Epidermal melanocyte (primary cell): ENCODE measurements around the gene ZSCAN21.
A peak's percentile ranks its signal among the peaks of the same experiment; 100 is the strongest.

ENCODE experiments used
- DNase-seq: peaks from one replicate; pipeline ENCODE4 v3.0.0; 2011; ENCODE audit warnings: low spot score; ENCODE audit not compliant: insufficient read length

Gene ZSCAN21

GRCh38 chr7:100027197-100027596, 22.4 kb upstream of the ZSCAN21 start:
- DNase-seq: peak; percentile 2

DNA sequence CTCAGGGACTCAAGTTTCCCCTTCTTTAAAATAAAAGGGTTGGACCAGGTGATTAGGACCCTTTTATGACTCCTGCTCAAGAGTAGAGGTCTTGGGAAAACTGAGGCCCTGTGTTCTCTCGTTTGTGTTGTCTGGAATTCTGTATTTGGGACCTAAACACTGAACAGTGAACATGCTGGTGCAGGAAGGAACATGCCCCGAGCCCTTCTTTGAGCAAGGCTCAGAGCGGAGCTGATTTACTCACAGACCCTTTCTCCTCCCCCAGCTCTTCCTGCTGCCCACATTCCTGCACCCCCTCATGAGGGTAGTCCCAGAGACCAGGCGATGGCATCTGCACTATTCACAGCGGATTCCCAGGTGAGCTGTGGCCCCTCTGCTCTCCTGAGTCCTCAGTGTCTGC, 20.0 kb upstream of the ZSCAN21 start:
- DNase-seq: no peak

DNA sequence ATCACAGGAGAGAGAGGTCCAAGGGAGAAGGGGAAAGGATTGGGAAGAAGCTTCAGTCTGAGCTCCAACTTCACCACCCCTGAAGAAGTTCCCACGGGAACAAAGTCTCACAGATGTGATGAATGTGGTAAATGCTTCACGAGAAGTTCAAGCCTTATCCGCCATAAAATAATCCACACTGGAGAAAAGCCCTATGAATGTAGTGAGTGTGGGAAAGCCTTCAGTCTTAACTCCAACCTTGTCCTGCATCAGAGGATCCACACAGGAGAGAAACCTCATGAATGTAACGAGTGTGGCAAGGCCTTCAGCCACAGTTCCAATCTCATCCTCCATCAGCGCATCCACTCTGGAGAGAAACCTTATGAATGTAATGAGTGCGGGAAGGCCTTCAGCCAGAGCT, 16.0 kb upstream of the ZSCAN21 start:
- no peak for DNase-seq

GRCh38 chr7:100034871-100035510, 14.6 kb upstream of the ZSCAN21 start:
- peak; percentile 24 for DNase-seq

DNA sequence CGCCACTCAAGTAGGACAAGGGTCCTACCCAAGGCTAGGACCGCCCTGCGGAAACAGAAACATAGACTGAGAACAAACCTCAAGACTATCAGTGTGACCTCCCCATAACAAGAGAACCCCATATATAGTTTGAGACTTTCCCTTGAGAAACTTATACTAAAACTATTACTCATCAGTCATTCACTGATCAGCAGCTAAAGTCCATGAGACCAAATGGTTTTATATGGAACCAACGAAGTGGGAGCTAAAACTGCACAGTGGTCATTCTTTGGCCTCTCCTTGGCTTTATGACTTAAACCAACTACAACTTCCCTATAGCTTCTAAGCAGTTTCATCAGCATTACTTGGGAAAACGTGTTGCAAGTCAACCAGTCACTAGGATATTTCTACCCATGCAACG, 13.7 kb upstream of the ZSCAN21 start:
- peak; percentile 5 for DNase-seq

- no peak for DNase-seq
These were observed 11.2 kb upstream of the ZSCAN21 start for GRCh38 chr7:100038326-100038725.

- DNase-seq: no peak
These were observed 9.0 kb upstream of the ZSCAN21 start for GRCh38 chr7:100040575-100040974.

DNA sequence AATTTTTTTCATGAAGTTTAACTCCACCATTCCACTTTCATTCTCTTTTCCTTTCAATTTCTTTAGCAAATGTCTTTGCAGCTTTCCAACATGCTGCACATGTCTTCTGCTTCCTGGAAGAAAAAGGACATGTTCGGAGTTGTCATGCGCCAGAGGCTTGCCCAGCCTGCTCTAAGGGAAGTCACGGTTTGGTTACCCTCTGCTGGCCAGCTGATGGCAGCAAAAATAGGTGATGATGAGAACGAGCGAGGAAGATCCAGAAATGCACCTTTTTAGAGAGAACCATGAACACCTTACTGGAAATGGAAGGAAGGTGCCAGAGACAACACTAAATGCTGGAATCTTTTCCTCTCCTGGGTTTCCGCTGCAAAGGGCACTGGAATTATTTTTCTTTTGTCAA, 4.9 kb upstream of the ZSCAN21 start:
- DNase-seq: no peak

DNA sequence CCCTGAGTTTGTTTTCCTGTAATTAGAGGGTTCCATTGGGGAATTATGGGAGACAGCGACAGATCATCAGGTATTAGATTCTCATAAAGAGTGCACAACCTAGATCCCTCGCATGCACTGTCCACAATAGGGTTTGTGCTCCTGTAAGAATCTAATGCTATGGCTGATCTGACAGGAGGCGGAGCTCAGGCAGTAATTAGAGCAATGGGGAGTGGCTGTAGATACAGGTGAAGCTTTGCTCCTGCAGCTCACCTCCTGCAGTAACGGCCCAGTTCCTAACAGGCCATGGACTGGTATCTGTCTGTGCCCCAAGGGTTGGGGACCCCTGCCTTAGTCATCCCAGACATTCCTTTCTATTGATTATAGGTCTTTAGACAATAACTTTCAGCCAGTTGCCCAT, 894 bp upstream of the ZSCAN21 start:
- DNase-seq: no peak

DNA sequence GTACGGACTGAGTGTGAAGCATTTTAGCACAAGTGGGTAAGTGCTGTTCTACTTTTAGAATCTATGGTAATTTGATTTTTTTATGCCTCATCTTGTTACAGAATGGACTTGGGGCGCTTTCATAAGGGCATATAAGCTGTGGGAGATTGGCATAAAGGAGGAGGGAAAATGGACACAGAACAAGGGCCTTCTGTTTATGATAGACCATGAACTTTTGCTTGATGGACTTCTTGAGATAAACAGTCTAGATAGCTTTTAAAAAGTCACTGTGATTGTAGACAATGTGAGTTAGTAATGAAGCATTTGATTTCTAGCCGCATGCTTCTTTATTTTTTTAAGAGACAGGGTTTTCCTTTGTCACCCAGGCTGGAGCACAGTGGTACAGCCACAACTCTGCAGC, 2.0 kb downstream of the ZSCAN21 start:
- peak; percentile 71 for DNase-seq

GRCh38 chr7:100053215-100053614, 3.6 kb downstream of the ZSCAN21 start:
- DNase-seq: no peak

- no peak for DNase-seq
These were observed 7.4 kb downstream of the ZSCAN21 start for GRCh38 chr7:100057006-100057405.

- no peak for DNase-seq
These were observed 9.7 kb downstream of the ZSCAN21 start for GRCh38 chr7:100059251-100059739.

GRCh38 chr7:100061518-100062193, 12.1 kb downstream of the ZSCAN21 start:
- DNase-seq: no peak

- DNase-seq: no peak
These were observed 13.8 kb downstream of the ZSCAN21 start for GRCh38 chr7:100063376-100063775.

DNA sequence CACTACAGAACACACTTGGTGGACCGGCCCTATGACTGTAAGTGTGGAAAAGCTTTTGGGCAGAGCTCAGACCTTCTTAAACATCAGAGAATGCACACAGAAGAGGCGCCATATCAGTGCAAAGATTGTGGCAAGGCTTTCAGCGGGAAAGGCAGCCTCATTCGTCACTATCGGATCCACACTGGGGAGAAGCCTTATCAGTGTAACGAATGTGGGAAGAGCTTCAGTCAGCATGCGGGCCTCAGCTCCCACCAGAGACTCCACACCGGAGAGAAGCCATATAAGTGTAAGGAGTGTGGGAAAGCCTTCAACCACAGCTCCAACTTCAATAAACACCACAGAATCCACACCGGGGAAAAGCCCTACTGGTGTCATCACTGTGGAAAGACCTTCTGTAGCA, 14.6 kb downstream of the ZSCAN21 start:
- no peak for DNase-seq

- no peak for DNase-seq
These were observed 16.0 kb downstream of the ZSCAN21 start for GRCh38 chr7:100065452-100066186.

GRCh38 chr7:100066953-100067352, 17.4 kb downstream of the ZSCAN21 start:
- no peak for DNase-seq

DNA sequence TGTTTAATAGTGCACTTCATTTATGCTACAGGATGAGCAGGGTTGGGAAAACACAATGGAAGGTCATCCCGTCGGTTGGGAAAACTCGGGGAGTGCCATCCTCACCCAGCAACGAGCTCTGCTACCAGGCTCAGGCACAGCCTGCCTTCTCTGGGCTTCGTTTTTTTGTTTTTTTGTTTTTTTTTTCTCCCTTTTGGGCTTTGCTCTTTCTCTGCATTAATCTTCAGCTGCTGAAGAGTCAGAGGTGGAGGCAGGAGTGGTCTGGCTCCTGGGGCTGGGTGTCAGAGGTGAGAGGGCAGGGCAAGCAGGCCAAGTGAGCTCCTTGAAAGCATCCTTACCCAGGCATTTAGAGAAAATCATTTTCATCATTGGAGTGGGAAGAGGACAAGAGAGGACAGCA, 20.4 kb downstream of the ZSCAN21 start:
- DNase-seq: no peak

DNA sequence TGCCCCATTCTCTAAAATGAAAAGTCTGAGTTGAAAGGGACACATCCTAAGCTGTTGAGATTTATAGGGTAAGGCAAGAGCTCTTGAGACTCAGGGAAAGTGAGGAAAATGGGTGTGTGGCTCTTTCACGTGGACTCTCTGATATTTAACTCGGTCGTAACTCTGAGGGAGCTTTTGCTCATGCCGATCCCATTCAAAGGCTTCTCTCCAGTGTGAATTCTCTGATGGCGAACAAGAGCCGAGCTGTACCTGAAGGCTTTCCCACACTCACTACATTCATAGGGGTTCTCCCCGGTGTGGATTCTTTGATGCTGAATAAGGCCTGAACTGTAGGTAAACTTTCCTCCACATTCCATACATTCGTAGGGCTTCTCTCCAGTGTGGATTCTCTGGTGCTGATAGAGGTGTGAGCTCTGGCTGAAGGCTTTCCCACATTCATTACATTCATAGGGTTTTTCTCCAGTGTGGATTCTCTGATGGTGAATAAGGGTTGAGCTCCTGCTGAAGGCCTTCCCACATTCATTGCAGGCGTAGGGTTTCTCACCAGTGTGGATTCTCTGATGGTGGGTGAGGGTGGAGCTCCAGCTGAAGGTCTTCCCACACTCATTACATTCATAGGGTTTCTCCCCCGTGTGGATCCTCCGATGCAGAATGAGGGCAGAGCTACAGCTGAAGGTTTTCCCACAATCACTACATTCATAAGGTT, 21.6 kb downstream of the ZSCAN21 start:
- DNase-seq: no peak

GRCh38 chr7:100072462-100072861, 22.9 kb downstream of the ZSCAN21 start:
- DNase-seq: no peak

- DNase-seq: no peak
These were observed 25.3 kb downstream of the ZSCAN21 start for GRCh38 chr7:100074841-100075240.
